Measurements from ENCODE around the gene FGF12. TPM values are rescaled to one million over a fixed set of nuclear protein-coding genes. Genes with fewer than 3 reads are reported as not detected.

The FGF12 gene
- total RNA-seq, 1 donor from 2014 or later = 3.9 TPM

- no peak for TF ChIP-seq CTCF (IDR thresholded peaks at IDR 0.05)
- no peak for ATAC-seq
- H3K36me3 ChIP-seq = no peaks in the 10 kb centered on the region
- intact Hi-C loops (cut with DNase I) = loop anchor here (10.0 kb wide), 1 partner anchor 258 kb away; no protein-coding TSS in a partner anchor
- H3K27ac ChIP-seq = no peak overlapping the region
- no peak overlapping the region for H3K4me3 ChIP-seq
- H3K4me1 ChIP-seq = no peaks in the 10 kb centered on the region
- no peak for DNase-seq
- no peaks in the 10 kb centered on the region for H3K9me3 ChIP-seq
- H3K27me3 ChIP-seq (ENCODE audit: low read depth) = no peaks in the 10 kb centered on the region
Measured at GRCh38 chr3:192186498-192186897, 540.8 kb downstream of the FGF12 start.

- ATAC-seq (no peak), DNase-seq (no peak)
- no peaks in the 10 kb centered on the region for H3K9me3 ChIP-seq
- H3K27ac ChIP-seq = no peak overlapping the region
- no peaks in the 10 kb centered on the region for H3K27me3 ChIP-seq (ENCODE audit: low read depth)
- no peak for TF ChIP-seq CTCF (IDR thresholded peaks at IDR 0.05)
- H3K36me3 ChIP-seq = no peaks in the 10 kb centered on the region
- no peak overlapping the region for H3K4me3 ChIP-seq
- intact Hi-C loops (cut with DNase I) = loop anchor here (10.0 kb wide), 1 partner anchor 259 kb away; no protein-coding TSS in a partner anchor
- no peaks in the 10 kb centered on the region for H3K4me1 ChIP-seq
Measured at GRCh38 chr3:192186045-192186444, 541.3 kb downstream of the FGF12 start.

GRCh38 chr3:192183109-192183508 lies 544.2 kb downstream of the FGF12 start:
- no peaks in the 10 kb centered on the region for H3K9me3 ChIP-seq
- no peak overlapping the region for H3K27ac ChIP-seq
- H3K4me3 ChIP-seq = no peak overlapping the region
- H3K36me3 ChIP-seq = no peaks in the 10 kb centered on the region
- intact Hi-C loops (cut with DNase I) = loop anchor here (10.0 kb wide), 1 partner anchor 262 kb away; no protein-coding TSS in a partner anchor
- DNase-seq (no peak), ATAC-seq (no peak)
- no peak for TF ChIP-seq CTCF (IDR thresholded peaks at IDR 0.05)
- no peaks in the 10 kb centered on the region for H3K4me1 ChIP-seq
- H3K27me3 ChIP-seq (ENCODE audit: low read depth) = no peaks in the 10 kb centered on the region

GRCh38 chr3:192181151-192181550 lies 546.2 kb downstream of the FGF12 start:
- Histone ChIP-seq H3K4me1 (no peaks in the 10 kb centered on the region), H3K36me3 (no peaks in the 10 kb centered on the region), H3K4me3 (no peak overlapping the region), H3K9me3 (no peaks in the 10 kb centered on the region), H3K27ac (no peak overlapping the region), H3K27me3 (ENCODE audit: low read depth) (no peaks in the 10 kb centered on the region)
- intact Hi-C loops (cut with DNase I) = loop anchor here (10.0 kb wide), 1 partner anchor 264 kb away; no protein-coding TSS in a partner anchor
- no peak for DNase-seq
- TF ChIP-seq CTCF (IDR thresholded peaks at IDR 0.05) = no peak
- ATAC-seq = no peak

- H3K36me3 ChIP-seq = no peaks in the 10 kb centered on the region
- no peak overlapping the region for H3K27ac ChIP-seq
- no peak for ATAC-seq
- no peaks in the 10 kb centered on the region for H3K27me3 ChIP-seq (ENCODE audit: low read depth)
- no peak for DNase-seq
- no peak overlapping the region for H3K4me3 ChIP-seq
- H3K9me3 ChIP-seq = no peaks in the 10 kb centered on the region
- no peak for TF ChIP-seq CTCF (IDR thresholded peaks at IDR 0.05)
- intact Hi-C loops (cut with DNase I) = no loop called here
- H3K4me1 ChIP-seq = no peaks in the 10 kb centered on the region
Measured at GRCh38 chr3:192177383-192177782, 550.0 kb downstream of the FGF12 start.

GRCh38 chr3:192174283-192174682 lies 553.1 kb downstream of the FGF12 start:
- no peak overlapping the region for H3K4me3 ChIP-seq
- H3K27me3 ChIP-seq (ENCODE audit: low read depth) = no peaks in the 10 kb centered on the region
- H3K27ac ChIP-seq = no peak overlapping the region
- intact Hi-C loops (cut with DNase I) = no loop called here
- no peak for TF ChIP-seq CTCF (IDR thresholded peaks at IDR 0.05)
- no peaks in the 10 kb centered on the region for H3K4me1 ChIP-seq
- no peaks in the 10 kb centered on the region for H3K36me3 ChIP-seq
- no peaks in the 10 kb centered on the region for H3K9me3 ChIP-seq
- DNase-seq (no peak), ATAC-seq (no peak)
